ENCODE data around the gene ETHE1.

The ETHE1 gene

DNA sequence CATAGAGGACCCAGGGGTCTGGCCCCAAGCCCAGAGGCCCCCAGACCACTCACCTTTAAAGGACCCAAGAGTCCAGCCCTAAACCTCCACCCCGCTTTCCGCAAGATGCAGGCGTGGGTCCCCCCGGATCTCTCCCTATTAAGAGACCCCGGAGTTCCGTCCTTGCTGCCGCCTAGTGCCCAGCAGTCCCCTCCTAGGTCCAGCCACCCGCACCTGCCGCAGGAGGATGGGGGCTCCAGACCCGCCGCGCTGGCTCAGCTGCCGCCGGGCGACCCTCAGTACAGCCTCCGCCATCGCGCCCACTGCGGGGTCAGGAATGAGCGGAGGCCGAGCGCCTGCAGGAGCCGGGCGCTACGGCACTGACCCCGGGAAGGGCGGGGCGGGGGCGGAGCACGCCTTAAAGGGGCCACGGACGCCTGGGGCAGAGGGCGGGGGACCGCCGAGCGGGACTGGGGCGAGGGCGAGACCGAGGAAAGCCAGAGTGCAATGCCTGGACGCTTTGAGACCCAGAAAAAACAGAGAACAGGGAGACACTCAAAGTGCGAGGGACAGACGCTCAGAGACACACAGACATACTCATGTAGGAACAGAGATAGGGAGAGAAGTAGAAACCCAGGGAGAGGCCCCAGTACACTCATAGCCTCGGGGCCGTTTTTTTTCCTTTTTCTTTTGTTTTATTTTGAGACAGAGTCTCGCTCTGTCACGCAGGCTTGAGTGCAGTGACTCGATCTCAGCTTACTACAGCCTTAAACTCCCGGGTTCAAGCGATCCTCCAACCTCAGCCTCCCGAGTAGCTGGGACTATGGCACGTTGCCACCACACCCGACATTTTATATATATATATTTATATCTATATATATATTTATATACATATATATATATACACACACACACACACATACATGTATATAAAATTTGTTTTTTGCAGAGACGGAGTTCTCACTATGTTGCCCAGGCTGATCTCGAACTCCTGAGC is at the start of gene ETHE1:
Gene ETHE1 (minus strand): TSS at position 318 of the 976 bp plus-strand sequence. CDS start 24 bp downstream, at position 294.
- peak; percentile 77 for DNase-seq

DNA sequence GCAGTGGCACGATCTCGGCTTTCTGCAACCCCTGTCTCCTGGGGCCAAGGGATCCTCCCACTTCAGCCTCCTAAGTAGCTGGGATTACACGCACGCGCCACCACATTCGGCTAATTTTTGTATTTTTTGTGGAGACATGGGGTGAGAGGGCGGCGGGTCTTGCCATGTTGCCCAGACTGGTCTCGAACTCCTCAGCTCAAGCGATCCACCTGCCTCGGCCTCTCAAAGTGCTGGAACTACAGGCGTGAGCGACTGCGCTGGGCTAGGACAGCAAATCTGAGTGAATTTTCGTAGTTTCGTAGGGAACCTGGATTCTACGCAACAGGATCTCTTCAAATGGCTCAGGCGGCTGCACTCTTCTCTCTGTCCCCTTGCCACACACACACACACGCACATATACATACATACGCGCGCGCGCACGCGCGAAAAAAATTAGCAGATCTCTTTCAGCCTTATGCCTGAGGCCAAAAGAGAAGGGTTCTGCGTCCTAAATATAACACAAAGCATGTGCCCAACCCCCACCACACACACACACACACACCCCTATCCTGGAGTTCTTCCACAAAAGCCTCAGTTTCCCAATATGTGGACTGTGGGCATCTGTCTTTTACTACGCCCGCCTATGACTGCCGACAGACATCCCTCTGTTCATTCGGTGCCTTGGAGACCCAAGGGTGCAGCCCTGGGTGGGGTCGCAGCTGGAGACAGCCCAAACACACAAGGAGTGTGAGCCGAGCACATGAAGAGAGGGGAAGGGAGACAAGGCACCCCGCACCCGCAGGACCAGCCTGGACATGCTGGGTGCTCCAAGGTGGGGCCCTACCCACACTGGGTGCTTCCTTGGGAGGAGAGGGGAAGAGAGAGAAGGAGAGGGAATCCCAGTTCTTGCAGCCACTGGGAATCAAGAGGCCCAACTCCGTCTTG is 49.2 kb upstream of the ETHE1 start:
- no peak for DNase-seq

GRCh38 chr19:43575156-43575950 is 48.4 kb upstream of the ETHE1 start, which contains the start of the genes PINLYP and XRCC1:
Gene PINLYP (plus strand): TSS chr19:43575801. CDS start chr19:43577192, 1,391 bp downstream.
Gene XRCC1 (minus strand): TSS chr19:43575527. CDS start chr19:43575458, 69 bp downstream.
- DNase-seq, result peak; percentile 96

- no peak for DNase-seq
These were observed 47.6 kb upstream of the ETHE1 start for GRCh38 chr19:43574424-43575155.

DNA sequence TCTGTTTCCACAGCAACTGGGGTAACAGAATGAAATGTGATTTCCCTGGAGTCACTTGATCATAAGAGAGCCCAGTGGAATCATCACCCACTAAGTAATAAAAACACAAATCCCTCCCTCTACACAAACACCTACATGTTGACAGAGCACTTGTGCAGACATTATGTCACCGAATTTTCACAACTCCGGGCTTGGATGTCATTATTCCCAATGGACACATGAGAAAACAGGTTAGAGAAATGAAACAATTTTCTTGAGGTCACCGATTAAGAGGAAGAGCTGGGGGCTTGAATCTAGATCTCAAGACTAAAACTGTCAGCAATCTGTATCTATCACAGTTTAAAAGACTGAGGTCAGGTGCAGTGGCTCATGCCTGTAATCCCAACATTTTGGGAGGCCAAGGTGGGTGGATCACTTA is 45.2 kb upstream of the ETHE1 start:
- no peak for DNase-seq

GRCh38 chr19:43570174-43570791 is 43.3 kb upstream of the ETHE1 start:
- DNase-seq, result peak; percentile 30

GRCh38 chr19:43569657-43570056 is 42.7 kb upstream of the ETHE1 start:
- DNase-seq, result no peak

DNA sequence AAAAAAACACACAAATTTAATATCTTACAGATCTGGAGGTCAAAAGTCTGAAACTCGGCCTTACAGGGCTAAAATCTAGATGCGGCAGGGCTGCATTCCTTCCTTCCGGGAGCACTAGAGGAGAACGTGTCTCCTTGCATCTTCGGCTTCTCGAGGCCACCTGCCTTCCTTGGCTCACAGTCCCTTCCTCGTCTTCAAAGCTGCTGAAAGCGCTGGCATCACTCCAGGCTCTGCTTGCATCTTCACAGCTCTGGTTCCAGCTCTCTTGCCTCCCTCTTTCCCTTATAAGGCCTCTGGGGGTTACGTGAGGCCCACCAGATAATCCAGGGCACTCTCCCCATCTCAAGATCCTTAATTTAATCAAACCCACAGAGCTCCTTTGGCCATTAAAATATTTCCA is 37.8 kb upstream of the ETHE1 start:
- DNase-seq, result no peak

DNA sequence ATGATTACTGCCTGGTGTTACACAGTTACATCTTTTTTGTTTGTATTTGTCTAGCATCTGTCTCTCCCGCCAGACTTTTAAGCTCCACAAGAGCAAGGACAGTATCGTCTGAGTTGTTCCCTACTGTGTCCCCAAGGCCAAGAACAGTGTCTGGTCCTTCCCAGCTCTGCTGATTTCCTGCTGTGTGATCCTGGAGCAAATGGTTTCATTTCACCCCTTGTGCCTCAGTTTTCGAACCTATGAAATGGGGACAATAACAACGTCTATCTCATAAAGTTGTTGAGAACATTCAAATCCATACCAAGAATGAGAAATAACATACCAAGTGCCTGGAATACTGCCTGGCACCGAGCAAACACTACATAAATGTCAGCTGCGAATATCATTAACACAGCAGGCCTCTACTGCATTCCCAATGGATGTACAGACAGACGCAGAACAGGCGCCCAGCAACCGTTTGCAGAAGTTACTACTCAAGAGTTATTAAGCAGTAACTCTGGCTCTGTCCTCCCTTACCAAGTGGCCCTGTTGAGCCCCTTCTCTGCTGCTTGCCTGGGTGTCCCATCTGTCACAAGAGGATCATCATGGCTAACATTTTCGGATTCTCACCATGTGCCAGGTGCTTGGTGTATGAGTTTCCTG is 36.9 kb upstream of the ETHE1 start:
- no peak for DNase-seq

DNA sequence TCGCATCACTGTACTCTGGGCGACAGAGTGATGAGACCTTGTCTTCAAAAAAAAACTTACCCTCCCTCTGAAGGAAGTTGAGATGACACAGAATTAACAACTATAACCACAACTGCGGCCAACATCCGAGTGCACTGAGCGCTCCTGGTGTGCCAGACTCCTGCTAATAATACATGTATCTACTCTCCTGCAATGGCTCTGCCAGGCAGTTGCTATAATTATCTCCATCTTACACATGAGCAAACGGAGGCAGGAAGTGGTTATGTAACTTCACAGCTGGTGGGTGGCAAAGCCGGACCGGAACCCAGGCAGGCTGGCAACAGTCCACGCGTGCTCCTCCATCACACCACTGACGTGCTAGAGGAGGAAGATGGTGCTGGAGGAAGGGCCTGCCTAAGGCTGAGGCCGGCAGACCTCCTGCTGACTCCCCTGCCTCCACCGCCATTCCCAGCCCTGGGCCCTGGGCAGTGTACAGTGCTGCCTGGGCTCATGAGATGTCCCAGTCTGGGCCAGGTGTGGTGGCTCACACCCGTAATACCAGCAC is 35.8 kb upstream of the ETHE1 start:
- DNase-seq, result peak; percentile 52

- no peak for DNase-seq
These were observed 35.3 kb upstream of the ETHE1 start for GRCh38 chr19:43562226-43562697.

DNA sequence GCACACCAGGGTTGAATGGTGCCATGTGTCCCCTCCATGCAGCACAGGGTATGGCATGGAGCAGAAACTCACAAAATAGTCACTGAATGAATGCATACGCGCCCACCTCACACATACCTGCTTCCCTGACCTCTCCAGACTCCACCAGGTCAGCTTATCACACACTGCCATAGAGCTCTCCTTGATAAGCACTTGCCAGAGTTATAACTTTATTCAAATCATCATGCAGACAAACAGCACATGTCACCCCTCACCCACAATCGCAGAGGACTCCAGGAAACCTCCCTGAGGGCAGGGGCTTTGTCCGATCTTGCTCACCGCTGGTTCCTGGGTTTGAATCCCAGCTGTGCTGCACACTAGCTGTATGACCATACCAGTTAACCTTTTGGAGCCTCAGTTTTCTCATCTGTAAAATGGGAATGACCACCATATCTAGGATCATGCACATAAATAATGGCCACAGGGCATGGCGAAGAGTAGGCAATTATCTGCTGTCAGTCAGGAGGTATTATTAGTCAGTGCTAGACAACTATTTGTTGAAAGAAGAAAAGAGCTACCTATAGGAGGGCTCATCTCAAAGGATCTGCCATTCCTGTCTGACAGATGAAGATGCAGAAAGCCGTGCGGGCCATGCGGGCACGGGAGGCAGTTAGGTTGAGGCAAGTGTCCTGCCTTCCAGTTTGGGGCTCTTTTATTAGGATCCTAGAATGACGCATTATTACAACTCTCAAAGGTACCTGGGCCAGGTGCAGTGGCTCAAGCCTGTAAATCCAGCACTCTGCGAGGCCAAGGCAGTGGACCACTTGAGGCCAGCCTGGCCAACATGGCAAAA is 34.4 kb upstream of the ETHE1 start:
- no peak for DNase-seq

GRCh38 chr19:43560687-43561086 is 33.7 kb upstream of the ETHE1 start:
- no peak for DNase-seq

DNA sequence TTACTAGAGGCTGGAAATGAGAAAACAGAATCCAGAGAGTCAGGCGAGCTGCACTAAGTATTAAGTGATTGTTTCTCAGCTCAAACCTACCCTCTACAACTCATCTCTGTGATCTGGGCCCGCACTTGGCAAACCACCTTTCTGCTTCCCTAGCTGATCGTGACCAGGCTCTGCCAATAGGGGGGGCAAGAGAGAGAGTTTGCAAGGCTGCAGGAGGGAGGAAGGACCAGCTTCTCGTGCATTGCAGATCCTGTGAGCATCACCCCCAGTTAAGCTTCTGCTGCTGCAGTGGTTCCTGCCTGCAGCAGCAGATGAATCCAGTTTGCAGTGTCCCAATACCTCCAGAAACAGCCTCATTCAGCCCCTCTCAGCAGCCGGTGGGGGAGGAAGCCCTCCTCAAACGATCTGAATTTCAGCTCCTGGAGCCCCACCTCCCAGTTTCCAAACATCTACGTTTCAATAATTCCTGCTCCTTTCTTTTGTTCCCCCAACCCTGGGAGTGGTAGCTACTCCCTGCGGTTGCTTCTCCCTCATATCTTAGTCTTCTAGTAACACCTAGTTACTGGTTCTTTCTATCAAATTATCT is 28.3 kb upstream of the ETHE1 start:
- peak; percentile 65 for DNase-seq

- DNase-seq, result no peak
These were observed 27.4 kb upstream of the ETHE1 start for GRCh38 chr19:43554317-43554895.

DNA sequence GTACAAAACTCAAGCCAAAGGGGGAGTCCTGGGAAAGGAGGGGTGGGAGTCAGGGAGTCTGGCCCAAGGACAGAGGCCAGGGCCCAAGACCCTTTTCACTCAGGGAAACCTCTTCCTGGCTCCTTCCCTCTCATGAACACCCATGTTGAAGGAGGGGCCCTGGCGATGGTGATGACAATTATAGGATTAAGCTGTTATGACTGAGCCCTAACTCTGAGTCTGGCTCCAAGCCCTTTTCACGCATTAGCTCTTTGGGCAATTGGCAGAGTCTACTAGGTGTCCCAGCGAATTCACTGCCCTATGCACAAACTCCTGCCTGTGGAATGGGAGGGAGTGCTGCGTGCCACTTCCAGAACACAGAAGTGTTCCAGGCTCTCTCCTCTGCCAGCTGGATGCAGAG is 26.7 kb upstream of the ETHE1 start:
- DNase-seq, result no peak

GRCh38 chr19:43552616-43553015 is 25.6 kb upstream of the ETHE1 start:
- no peak for DNase-seq

GRCh38 chr19:43552198-43552450 is 25.1 kb upstream of the ETHE1 start:
- DNase-seq, result no peak

Data from RPMI8226 (cell line).